Left hindlimb (tissue), 1 donor: ENCODE results near the gene CCNF.
"Not testable (repeated sequence)": the region's sequence is repeated elsewhere in the genome, so short reads cannot be mapped to it uniquely, and the experiment has no call there.

Experiments
- DNase-seq: peaks from one replicate; pipeline ENCODE4 v3.0.0-alpha.2; 2018

CCNF gene

GRCh38 chr16:2429034-2429770, at the start of gene CCNF:
TSS of gene CCNF (plus strand) at chr16:2429447. CDS start at chr16:2429482, 35 bp downstream.
- DNase-seq, result peak; percentile 99

GRCh38 chr16:2383501-2383900, 45.7 kb upstream of the CCNF start:
- no peak for DNase-seq

- DNase-seq, result no peak
Measured at GRCh38 chr16:2384426-2384825, 44.8 kb upstream of the CCNF start.

- DNase-seq, result no peak
Measured at GRCh38 chr16:2385190-2385836, 43.9 kb upstream of the CCNF start.

- DNase-seq, result not testable (repeated sequence)
Measured at GRCh38 chr16:2385982-2386381, 43.3 kb upstream of the CCNF start.

- no peak for DNase-seq
Measured at GRCh38 chr16:2386990-2387389, 42.3 kb upstream of the CCNF start.

GRCh38 chr16:2388139-2388874, 40.9 kb upstream of the CCNF start:
- no peak for DNase-seq

GRCh38 chr16:2388875-2389433, 40.3 kb upstream of the CCNF start:
- DNase-seq, result no peak

- DNase-seq, result no peak
Measured at GRCh38 chr16:2392025-2392424, 37.2 kb upstream of the CCNF start.

- DNase-seq, result no peak
Measured at GRCh38 chr16:2398520-2398919, 30.7 kb upstream of the CCNF start.

GRCh38 chr16:2404099-2404498, 25.1 kb upstream of the CCNF start:
- no peak for DNase-seq

- no peak for DNase-seq
Measured at GRCh38 chr16:2415085-2415484, 14.2 kb upstream of the CCNF start.

GRCh38 chr16:2420035-2420434, 9.2 kb upstream of the CCNF start:
- DNase-seq, result no peak

GRCh38 chr16:2422123-2422867, 7.0 kb upstream of the CCNF start:
- no peak for DNase-seq

GRCh38 chr16:2424061-2425007, 4.9 kb upstream of the CCNF start:
- DNase-seq, result no peak

GRCh38 chr16:2425008-2425518, 4.2 kb upstream of the CCNF start:
- DNase-seq, result no peak

- no peak for DNase-seq
Measured at GRCh38 chr16:2425825-2426430, 3.3 kb upstream of the CCNF start.

GRCh38 chr16:2426941-2427361, 2.3 kb upstream of the CCNF start:
- DNase-seq, result no peak

GRCh38 chr16:2427526-2427925, 1.7 kb upstream of the CCNF start:
- no peak for DNase-seq

GRCh38 chr16:2428051-2428783, 1.0 kb upstream of the CCNF start:
- peak; percentile 72 for DNase-seq

GRCh38 chr16:2428784-2429033, 538 bp upstream of the CCNF start:
- no peak for DNase-seq
